ELF-1 (cell line): ENCODE measurements around the gene IGF2BP3.

ENCODE experiments used
- DNase-seq: peaks from one replicate; pipeline ENCODE4 v3.0.0-alpha.2; 2016; ENCODE audit warnings: low read depth, low spot score

Gene IGF2BP3

DNA sequence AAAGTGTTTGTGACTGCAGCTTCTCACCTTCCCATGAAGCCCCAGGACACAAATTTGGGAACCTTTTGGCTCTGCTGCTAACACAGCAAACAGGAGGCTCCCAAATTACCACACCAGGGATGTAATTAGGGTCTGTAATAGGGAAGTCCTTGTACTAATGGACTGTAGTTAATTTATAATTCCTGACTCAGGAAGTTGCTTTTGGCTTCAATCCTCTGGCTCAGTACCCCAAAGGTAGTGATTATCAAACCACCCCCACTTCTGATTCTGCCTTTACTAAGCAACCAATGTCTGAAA lies 174.9 kb downstream of the IGF2BP3 start:
- no peak for DNase-seq

DNA sequence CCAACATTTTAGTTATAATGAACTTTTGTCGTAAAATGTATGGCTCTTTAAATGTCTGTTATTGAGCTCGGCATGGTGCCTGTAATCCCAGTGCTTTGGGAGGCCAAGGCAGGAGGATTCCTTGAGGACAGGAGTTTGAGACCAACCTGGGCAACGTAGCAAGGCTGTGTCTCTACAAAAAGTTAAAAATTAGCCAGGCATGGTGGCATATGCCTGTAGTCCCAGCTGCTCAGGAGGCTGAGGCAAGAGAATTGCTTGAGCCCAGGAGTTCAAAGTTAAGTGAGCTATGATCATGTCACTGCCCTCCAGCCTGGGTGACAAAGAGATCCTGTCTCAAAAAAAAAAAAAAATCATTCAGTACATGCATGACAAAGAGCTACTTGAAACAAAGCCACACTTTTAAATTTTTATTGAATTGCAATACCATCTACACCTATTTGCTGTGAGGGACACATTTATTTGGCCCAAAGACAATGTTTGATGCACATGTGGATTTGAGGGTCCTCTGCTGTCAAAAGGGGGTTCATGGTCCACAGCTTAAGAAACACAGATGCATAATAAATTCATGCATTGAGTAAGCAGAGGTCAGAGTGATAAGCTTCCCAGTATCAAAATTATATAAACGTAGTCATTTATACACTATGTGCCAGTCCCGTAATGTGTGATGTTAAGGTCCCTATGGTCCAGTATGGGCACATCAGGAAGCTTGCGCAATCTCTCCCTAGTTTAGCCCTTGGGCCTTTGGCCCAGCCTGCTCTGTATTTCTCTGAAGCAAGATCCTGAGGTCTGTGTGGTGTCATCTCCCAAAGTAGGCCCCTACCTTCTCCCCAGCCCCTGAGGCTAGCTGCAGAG lies 175.5 kb downstream of the IGF2BP3 start:
- DNase-seq = peak; percentile 86

- DNase-seq = no peak
Measured at GRCh38 chr7:23293500-23294073, 176.7 kb downstream of the IGF2BP3 start.

DNA sequence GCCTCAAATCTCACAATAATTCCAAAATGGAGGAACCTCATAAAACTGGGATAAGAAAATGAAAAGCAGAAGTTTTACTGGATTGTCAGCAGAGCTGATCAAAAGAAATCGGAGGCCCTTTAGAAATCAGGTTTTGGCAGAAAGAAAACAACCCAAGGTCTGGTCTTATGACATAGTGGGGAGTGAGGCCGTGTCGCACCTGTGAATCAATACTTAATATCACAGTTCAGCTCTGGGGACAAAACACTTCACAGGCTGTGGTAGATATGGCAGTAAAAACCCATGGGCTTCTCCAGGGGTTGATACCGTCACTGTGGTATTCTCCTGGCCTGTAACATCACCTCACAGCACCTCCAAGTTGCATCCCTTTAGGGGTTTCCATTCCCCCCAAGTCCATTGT lies 177.7 kb downstream of the IGF2BP3 start:
- DNase-seq = no peak

DNA sequence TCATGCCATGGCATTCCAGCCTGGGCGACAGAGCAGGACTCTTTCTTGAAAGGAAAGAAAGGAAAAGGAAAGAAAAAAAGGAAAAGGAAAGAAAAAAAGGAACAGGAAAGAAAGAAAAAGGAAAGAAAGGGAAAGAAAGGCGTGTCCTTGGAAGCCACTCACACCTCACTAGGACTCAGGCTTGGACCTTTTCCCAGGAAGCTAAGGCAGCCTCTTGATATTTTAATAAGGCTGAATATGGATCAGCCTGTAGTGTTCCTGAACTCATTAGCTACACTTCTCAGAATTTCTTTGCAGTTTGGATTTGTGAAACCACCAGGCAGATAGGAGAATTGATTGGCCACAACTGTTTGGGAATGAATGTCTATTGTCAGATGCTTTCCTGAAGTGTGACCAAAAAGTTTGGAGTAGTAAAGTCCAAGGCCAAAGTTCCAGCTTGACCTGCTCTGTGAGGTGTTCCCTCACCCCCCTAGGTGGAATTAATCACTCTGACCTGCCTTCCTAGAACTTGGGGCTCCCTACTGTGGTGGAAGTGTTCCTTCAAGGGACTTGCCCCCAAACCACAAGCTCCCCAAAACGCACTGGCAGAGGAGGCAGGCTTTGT lies 178.2 kb downstream of the IGF2BP3 start:
- DNase-seq = no peak

DNA sequence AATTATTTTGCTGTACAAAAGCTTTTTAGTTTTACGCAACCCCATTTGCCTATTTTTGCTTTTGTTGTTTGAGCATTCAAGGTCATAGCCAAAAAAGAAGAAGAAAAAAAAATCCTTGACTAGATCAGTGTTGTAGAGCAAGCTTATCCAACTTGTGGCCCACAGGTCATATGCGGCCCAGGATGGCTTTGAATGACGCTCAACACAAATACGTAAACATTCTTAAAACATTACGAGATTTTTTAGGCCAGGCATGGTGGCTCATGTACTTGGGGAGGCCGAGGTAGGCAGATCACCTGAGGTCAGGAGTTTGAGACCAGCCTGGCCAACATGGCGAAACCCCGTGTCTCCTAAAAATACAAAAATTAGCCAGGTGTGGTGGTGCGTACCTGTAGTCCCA lies 179.3 kb downstream of the IGF2BP3 start:
- DNase-seq = no peak

GRCh38 chr7:23287612-23288011 lies 182.7 kb downstream of the IGF2BP3 start:
- no peak for DNase-seq

DNA sequence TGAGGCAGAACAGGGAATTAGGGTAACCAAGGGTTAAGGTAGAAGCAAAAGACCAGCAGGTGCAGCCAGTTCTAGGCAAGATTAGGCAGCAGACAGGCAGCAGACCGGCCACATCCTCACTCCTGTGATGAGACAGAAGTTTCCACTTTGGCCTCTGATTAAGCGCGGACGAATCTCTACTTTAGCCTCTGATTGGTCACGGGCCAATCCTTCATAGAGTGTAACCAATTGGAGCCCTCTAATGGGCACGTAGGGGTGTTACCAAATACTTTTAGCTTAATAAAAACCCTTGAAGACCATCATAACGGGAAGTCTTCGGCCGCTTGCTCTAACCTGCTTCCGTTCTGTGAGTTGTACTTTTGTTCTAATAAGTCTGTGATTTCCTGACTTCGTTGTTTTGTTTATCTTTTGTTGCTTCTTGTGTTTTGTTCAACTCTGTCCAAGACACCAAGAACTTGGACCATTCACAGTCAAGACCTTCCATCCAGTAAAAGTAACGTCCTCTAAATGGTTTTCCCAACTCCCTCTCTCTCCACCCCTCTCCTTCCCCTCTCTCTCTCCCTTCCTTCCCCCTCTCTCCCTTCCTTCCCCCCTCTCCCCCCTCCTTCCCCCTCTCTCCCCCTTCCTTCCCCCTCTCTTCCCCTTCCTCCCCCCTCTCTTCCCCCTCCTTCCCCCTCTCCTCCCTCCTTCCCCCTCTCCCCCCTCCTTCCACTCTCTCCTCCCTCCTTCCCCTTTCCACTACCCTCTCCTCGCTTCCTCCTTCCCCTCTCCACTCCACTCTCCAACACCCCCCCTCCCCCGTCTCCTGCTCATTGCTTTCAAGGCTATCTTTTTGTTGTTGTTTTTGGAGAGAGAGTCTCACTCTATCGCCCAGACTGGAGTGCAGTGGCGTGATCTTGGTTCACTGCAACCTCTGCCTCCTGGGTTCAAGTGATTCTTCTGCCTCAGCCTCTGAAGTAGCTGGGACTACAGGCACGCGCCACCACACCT lies 184.3 kb downstream of the IGF2BP3 start:
- DNase-seq = no peak

DNA sequence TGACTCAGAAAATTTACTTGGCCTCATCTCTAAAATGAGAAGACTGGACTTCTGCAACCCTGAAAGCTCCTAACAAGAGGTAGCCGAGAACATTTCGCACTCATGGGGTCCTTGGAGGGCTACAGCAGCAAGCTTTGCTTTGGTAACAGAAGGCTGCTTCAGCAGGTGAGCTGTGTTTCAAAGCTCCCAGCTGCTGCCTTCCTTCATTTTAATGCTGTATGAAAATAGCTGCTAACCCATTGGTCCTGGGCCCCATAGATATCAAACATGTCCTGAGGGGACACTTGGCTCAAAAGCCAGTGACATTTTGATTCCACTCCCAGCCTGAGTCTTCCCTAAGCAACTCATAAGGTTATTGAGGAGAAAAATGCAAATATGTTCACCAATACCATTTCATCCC lies 185.4 kb downstream of the IGF2BP3 start:
- no peak for DNase-seq

DNA sequence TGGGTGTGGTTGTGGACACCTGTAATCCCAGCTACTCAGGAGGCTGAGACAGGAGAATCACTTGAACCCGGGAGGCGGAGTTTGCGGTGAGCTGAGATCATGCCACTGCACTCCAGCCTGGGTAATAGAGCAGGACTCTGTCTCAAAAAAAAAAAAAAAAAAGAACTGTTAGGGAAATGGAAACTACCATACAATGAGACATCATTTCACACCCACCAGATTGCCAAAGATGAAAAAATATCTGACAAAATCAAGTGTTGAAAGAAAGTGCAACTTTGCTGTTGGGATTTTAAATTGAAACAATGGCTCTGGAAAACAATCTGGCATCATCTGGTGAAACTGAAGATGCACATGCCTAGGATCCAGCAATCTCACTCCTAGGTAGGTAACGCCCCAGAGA lies 187.2 kb downstream of the IGF2BP3 start:
- DNase-seq = no peak

- no peak for DNase-seq
Measured at GRCh38 chr7:23279819-23280525, 190.3 kb downstream of the IGF2BP3 start.

GRCh38 chr7:23277359-23277989 lies 192.8 kb downstream of the IGF2BP3 start:
- DNase-seq = peak; percentile 54

DNA sequence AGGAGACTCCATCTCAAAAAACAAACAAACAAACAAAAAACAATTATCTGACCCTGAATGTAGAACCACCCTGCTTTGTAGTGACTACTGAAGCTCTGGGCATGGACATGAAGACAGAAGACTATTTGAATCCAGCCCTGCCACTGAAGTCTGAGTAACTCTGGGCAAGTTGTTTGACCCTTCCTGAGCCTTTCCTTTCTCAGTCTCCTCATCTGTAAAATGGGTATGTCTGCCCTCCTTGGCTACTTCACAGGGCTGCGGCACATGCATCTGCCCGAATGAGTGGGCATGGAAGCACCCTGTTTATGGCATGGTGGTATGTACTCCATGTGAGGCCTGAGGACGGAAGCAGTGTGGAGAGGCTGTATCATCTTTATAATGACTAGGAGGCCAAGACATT lies 193.3 kb downstream of the IGF2BP3 start:
- no peak for DNase-seq

DNA sequence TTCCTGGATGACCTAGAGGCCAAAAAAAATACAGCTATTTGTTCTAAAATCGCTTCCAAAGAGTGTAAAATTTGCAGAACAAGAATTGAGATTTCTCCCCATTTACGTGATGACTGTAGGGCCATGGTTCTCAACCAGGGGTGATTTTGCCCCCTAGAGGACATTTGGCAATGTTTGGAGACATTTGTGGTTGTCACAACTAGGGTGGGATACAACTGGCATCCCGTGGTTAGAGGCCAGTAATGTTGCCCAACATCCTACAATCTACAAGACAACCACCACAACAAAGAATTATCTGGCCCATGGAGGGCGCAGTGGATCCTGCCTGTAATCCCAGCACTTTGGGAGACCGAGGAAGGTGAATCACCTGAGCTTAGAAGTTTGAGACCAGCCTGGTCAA lies 193.9 kb downstream of the IGF2BP3 start:
- peak; percentile 47 for DNase-seq

GRCh38 chr7:23275912-23276311 lies 194.4 kb downstream of the IGF2BP3 start:
- no peak for DNase-seq

DNA sequence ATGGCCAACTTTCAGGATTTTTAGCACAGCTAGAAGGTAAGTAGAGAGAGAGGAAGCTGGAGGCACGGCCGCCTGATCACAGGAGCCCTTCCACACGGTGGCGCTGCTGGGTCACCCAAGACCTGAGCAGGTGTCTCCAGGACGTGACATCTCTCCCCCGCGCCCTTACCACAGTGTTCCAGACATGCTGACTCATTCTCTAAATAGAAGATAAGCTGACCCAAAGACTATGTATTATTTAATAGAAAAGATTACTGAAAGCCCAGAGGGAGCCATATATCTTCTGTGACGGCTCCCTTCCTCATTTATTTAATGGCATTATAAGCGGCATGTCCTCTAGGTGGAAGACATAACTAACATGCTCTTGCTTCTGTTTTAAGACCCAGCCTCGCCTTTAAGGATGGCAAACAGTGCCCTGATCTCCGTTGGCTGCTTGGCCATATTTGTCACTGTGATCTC lies 197.1 kb downstream of the IGF2BP3 start:
- DNase-seq = peak; percentile 96

- no peak for DNase-seq
Measured at GRCh38 chr7:23272275-23272674, 198.0 kb downstream of the IGF2BP3 start.

DNA sequence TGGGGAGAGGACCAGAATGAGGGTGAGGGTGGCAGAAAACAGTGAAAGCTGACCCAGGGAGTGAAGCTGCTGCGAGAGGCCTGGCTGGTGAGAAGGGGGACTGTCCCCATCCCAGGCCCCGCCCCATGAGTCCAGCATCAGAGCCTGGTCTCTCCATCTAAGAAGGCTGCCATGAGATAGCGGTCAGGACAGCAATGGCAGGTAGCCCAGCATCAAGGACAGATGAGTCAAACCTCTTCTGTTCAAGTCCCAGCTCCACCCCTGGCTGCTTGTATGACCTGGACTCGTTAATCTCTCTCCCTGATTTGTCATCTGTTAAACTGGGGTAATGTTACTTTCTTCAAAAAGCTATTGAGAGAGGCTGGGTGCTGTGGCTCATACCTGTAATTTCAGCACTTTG lies 201.5 kb downstream of the IGF2BP3 start:
- DNase-seq = no peak

GRCh38 chr7:23268167-23268566 lies 202.1 kb downstream of the IGF2BP3 start:
- DNase-seq = no peak

- DNase-seq = no peak
Measured at GRCh38 chr7:23267357-23267756, 202.9 kb downstream of the IGF2BP3 start.

- peak; percentile 20 for DNase-seq
Measured at GRCh38 chr7:23266918-23267317, 203.4 kb downstream of the IGF2BP3 start.
